ENCODE data around the gene MESP2.

- TF ChIP-seq CTCF (IDR thresholded peaks at IDR 0.05; ENCODE audit: low read length) (no peak), EZH2 (IDR thresholded peaks at IDR 0.05; ENCODE audit: borderline replicate concordance, low read length) (no peak)
Measured at GRCh38 chr15:89745768-89746167, 30.4 kb upstream of the MESP2 start.

Measured in OCI-LY1 (cell line).